ENCODE data around the gene HOXB6.

Gene HOXB6

DNA sequence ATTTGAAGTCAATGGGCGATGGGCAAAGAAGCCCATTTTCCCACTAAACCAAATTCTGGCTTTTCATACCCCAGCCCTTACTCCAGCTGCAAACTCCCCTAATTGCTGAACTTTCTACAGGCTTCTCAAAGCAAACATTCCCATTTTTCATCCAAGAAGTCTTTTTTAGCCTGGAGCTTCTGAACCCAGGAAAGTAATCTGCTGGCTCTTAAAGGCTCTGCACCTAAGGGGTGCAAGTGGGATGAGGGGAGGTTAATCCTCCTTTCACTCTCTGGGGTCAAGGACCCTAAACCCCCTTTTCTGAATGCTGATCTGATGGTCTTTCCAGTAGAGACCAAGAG lies 3.7 kb upstream of the HOXB6 start:
- H3K36me3 ChIP-seq (ENCODE audit: control insufficient read depth in 4 of 4, insufficient read depth in 4 of 4, low read length in 3 of 4), result no peaks in the 10 kb centered on the region
- no peak for DNase-seq
- ChIA-PET CTCF (interaction anchor here (1.4 to 2.1 kb wide), 2 partner anchors 10 to 19 kb away, joined by 3 to 6 read pairs; no protein-coding TSS in a partner anchor), POLR2A (no interaction called here)
- H3K9me3 ChIP-seq (ENCODE audit: control extremely low read depth in 1 of 5, control insufficient read depth in 4 of 5, insufficient read depth in 2 of 5, low read depth in 1 of 5, low read length in 4 of 5), result no peaks in the 10 kb centered on the region
- peaks cover 0 to 48% (median 34%) of the 10 kb centered on the region in 4 experiments for H3K4me1 ChIP-seq (ENCODE audit: control extremely low read depth in 1 of 4, control insufficient read depth in 4 of 4, insufficient read depth in 4 of 4, low read length in 3 of 4)
- H3K4me3 ChIP-seq (ENCODE audit: control insufficient read depth in 1 of 7, extremely low read depth in 1 of 7, insufficient read depth in 4 of 7, low read depth in 2 of 7, low read length in 6 of 7), result no peak overlapping the region
- H3K27me3 ChIP-seq (replicated peaks in 2 of 5; ENCODE audit: control insufficient read depth in 4 of 5, insufficient read depth in 5 of 5, low read length in 4 of 5), result peaks cover 12 to 84% (median 27%) of the 10 kb centered on the region in 5 experiments
- no peak overlapping the region for H3K27ac ChIP-seq (ENCODE audit: insufficient read depth in 1 of 2, low read depth in 1 of 2, low read length in 2 of 2, poor library complexity in 1 of 2, severe bottlenecking in 2 of 2)
- WGBS (ENCODE audit: insufficient coverage), result 100% methylated on average over 1 of the region's 1 CpG

GRCh38 chr17:48606892-48607614 lies 2.3 kb upstream of the HOXB6 start:
- ChIA-PET POLR2A (no interaction called here), CTCF (interaction anchor here (1.0 to 2.1 kb wide), 4 partner anchors 8 to 313 kb away, joined by 3 to 8 read pairs (median 6); partner anchors contain the start of gene HOXB8)
- no peaks in the 10 kb centered on the region for H3K36me3 ChIP-seq (ENCODE audit: control insufficient read depth in 4 of 4, insufficient read depth in 4 of 4, low read length in 3 of 4)
- H3K9me3 ChIP-seq (ENCODE audit: control extremely low read depth in 1 of 5, control insufficient read depth in 4 of 5, insufficient read depth in 2 of 5, low read depth in 1 of 5, low read length in 4 of 5), result no peaks in the 10 kb centered on the region
- no peak overlapping the region for H3K27ac ChIP-seq (ENCODE audit: insufficient read depth in 1 of 2, low read depth in 1 of 2, low read length in 2 of 2, poor library complexity in 1 of 2, severe bottlenecking in 2 of 2)
- no peak for DNase-seq
- WGBS (ENCODE audit: insufficient coverage), result 96% methylated on average over 8 of the region's 9 CpGs
- H3K4me3 ChIP-seq (ENCODE audit: control insufficient read depth in 1 of 7, extremely low read depth in 1 of 7, insufficient read depth in 4 of 7, low read depth in 2 of 7, low read length in 6 of 7), result no peak overlapping the region
- peaks cover 12 to 82% (median 32%) of the 10 kb centered on the region in 5 experiments for H3K27me3 ChIP-seq (replicated peaks in 2 of 5; ENCODE audit: control insufficient read depth in 4 of 5, insufficient read depth in 5 of 5, low read length in 4 of 5)
- H3K4me1 ChIP-seq (ENCODE audit: control extremely low read depth in 1 of 4, control insufficient read depth in 4 of 4, insufficient read depth in 4 of 4, low read length in 3 of 4), result peaks cover 0 to 47% (median 25%) of the 10 kb centered on the region in 4 experiments

DNA sequence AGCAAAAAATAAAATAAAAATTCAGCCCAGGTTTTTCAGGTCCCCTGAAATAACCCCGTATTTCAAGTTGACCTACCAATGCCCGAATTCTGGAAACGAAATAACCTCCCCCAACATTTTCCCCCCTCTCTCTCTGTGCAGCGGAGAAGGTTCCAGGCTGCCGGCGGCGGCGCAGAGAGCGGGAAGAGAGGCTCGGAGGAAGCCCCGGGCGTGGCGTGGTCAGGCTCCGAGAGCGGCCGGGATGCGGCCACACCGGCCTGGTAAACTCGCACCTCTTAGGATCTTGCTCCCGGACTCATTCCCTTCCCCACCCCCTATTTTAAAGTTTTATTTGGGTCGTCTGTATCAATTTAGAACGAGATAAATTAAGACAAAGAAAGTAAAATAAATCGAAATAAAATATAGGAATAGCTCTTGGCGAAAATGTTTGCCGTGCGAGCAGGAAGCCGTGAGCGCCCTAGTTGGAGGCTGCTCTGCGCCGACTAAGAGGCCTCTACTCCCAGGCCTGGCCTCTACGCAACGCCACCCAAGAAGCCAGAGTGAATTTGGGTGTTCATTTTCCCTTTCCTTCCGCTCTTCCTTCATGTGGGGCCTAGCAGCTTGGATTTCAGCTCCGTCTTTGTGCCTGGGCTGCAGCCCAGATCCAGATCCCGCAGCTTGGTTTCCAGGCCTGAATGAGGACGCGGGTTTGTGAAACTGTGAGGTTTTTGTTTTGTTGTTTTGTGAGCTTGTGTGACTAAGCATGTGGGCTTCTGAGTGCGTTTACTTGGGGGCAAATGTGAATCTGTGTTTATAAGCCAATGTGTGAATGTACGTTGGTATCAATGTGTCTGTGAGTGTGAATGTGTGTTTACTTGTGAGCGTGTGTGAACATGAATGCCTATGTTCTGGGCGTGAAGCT lies 1.5 kb upstream of the HOXB6 start:
- no peak overlapping the region for H3K27ac ChIP-seq (ENCODE audit: insufficient read depth in 1 of 2, low read depth in 1 of 2, low read length in 2 of 2, poor library complexity in 1 of 2, severe bottlenecking in 2 of 2)
- no peak for DNase-seq
- CTCF ChIA-PET, result interaction anchor here (1.0 to 1.9 kb wide), 3 partner anchors 8 to 313 kb away, joined by 3 to 8 read pairs (median 5); partner anchors contain the start of gene HOXB8
- peaks cover 0 to 47% (median 22%) of the 10 kb centered on the region in 4 experiments for H3K4me1 ChIP-seq (ENCODE audit: control extremely low read depth in 1 of 4, control insufficient read depth in 4 of 4, insufficient read depth in 4 of 4, low read length in 3 of 4)
- no peaks in the 10 kb centered on the region for H3K9me3 ChIP-seq (ENCODE audit: control extremely low read depth in 1 of 5, control insufficient read depth in 4 of 5, insufficient read depth in 2 of 5, low read depth in 1 of 5, low read length in 4 of 5)
- peaks cover 8 to 82% (median 32%) of the 10 kb centered on the region in 5 experiments for H3K27me3 ChIP-seq (replicated peaks in 2 of 5; ENCODE audit: control insufficient read depth in 4 of 5, insufficient read depth in 5 of 5, low read length in 4 of 5)
- no peak overlapping the region for H3K4me3 ChIP-seq (ENCODE audit: control insufficient read depth in 1 of 7, extremely low read depth in 1 of 7, insufficient read depth in 4 of 7, low read depth in 2 of 7, low read length in 6 of 7)
- WGBS (ENCODE audit: insufficient coverage), result 93% methylated on average over 21 of the region's 41 CpGs
- H3K36me3 ChIP-seq (ENCODE audit: control insufficient read depth in 4 of 4, insufficient read depth in 4 of 4, low read length in 3 of 4), result no peaks in the 10 kb centered on the region
- POLR2A ChIA-PET, result no interaction called here

- peak overlapping the region in 1 of 7 experiments; percentile 72 for H3K4me3 ChIP-seq (ENCODE audit: control insufficient read depth in 1 of 7, extremely low read depth in 1 of 7, insufficient read depth in 4 of 7, low read depth in 2 of 7, low read length in 6 of 7)
- no peak for DNase-seq
- no peaks in the 10 kb centered on the region for H3K9me3 ChIP-seq (ENCODE audit: control extremely low read depth in 1 of 5, control insufficient read depth in 4 of 5, insufficient read depth in 2 of 5, low read depth in 1 of 5, low read length in 4 of 5)
- H3K27ac ChIP-seq (ENCODE audit: insufficient read depth in 1 of 2, low read depth in 1 of 2, low read length in 2 of 2, poor library complexity in 1 of 2, severe bottlenecking in 2 of 2), result no peak overlapping the region
- no peaks in the 10 kb centered on the region for H3K36me3 ChIP-seq (ENCODE audit: control insufficient read depth in 4 of 4, insufficient read depth in 4 of 4, low read length in 3 of 4)
- peaks cover 8 to 82% (median 32%) of the 10 kb centered on the region in 5 experiments for H3K27me3 ChIP-seq (replicated peaks in 2 of 5; ENCODE audit: control insufficient read depth in 4 of 5, insufficient read depth in 5 of 5, low read length in 4 of 5)
- peaks cover 0 to 39% (median 15%) of the 10 kb centered on the region in 4 experiments for H3K4me1 ChIP-seq (ENCODE audit: control extremely low read depth in 1 of 4, control insufficient read depth in 4 of 4, insufficient read depth in 4 of 4, low read length in 3 of 4)
- ChIA-PET CTCF (interaction anchor here (1.5 kb wide), 1 partner anchor 13 kb away, joined by 4 read pairs; no protein-coding TSS in a partner anchor), POLR2A (no interaction called here)
- WGBS (ENCODE audit: insufficient coverage), result 94% methylated on average over 10 of the region's 10 CpGs
Measured at GRCh38 chr17:48605409-48605919, 678 bp upstream of the HOXB6 start.

DNA sequence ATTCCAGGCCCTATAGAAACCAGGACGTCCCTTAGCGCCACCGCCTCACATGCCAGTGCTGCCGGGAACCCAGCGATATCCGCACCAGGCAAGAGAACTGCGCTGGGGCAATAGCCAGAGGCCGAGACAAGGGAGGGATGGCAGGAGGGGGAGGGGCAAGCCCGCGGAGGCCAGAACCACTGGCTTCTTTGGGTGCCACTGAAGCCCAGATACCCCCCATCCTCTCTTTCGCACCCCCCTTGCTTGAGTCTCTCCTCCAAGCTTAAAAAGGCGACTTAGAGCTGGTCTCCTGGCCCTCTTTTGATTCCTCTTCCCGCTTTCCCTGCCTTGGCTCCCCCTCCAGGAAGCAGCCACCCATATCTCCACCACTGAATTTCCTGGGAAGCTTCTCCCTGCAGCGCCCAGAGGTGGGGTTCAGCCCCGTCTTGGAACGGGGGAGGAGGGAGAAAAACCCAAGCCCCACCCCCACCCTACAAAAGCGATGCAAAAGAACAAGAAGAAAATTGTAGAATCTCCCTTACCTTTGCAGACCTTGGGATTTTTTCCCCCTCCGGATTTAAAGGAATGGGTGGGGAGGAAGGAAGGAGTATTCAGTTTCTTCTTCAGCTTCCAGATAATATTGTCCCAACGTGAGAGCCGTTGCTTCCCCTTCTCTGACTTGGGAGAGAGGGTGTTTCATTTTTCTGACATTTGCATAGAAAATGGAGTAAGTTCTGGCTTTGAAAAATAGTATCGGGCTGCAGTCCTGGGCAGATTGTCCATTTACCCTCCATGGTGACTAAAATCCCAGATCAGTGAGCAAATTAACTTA lies 622 bp downstream of the HOXB6 start:
- Histone ChIP-seq H3K4me3 (ENCODE audit: control insufficient read depth in 1 of 7, extremely low read depth in 1 of 7, insufficient read depth in 4 of 7, low read depth in 2 of 7, low read length in 6 of 7) (peak overlapping the region in 4 of 7 experiments; percentile 13 to 72 (median 61)), H3K4me1 (ENCODE audit: control extremely low read depth in 1 of 4, control insufficient read depth in 4 of 4, insufficient read depth in 4 of 4, low read length in 3 of 4) (peaks cover 0 to 31% (median 8%) of the 10 kb centered on the region in 4 experiments), H3K27ac (ENCODE audit: insufficient read depth in 1 of 2, low read depth in 1 of 2, low read length in 2 of 2, poor library complexity in 1 of 2, severe bottlenecking in 2 of 2) (peak overlapping the region in 1 of 2 experiments; percentile 54), H3K27me3 (replicated peaks in 2 of 5; ENCODE audit: control insufficient read depth in 4 of 5, insufficient read depth in 5 of 5, low read length in 4 of 5) (peaks cover 8 to 80% (median 32%) of the 10 kb centered on the region in 5 experiments), H3K9me3 (ENCODE audit: control extremely low read depth in 1 of 5, control insufficient read depth in 4 of 5, insufficient read depth in 2 of 5, low read depth in 1 of 5, low read length in 4 of 5) (no peaks in the 10 kb centered on the region), H3K36me3 (ENCODE audit: control insufficient read depth in 4 of 4, insufficient read depth in 4 of 4, low read length in 3 of 4) (no peaks in the 10 kb centered on the region)
- DNase-seq, result no peak
- POLR2A ChIA-PET, result interaction anchor here (0.8 kb wide), 1 partner anchor 1821 kb away, joined by 3 read pairs; no protein-coding TSS in a partner anchor
- WGBS (ENCODE audit: insufficient coverage), result 84% methylated on average over 13 of the region's 21 CpGs
- CTCF ChIA-PET, result interaction anchor here (1.0 to 1.5 kb wide), 2 partner anchors 12 to 341 kb away, joined by 3 to 4 read pairs; no protein-coding TSS in a partner anchor

Measured in common myeloid progenitor, CD34-positive (primary cell).